GM12865 (cell line): ENCODE results near the gene OXLD1.

Source experiments
- DNase-seq: peaks from one replicate; pipeline ENCODE4 v3.0.0; 2010; ENCODE audit warnings: low read depth
- H3K4me3 ChIP-seq: 2 replicates; pipeline ENCODE4 v1.5.1; 2011; ENCODE audit warnings: mild to moderate bottlenecking, low read depth, low read length, control low read depth
- CTCF ChIP-seq: IDR thresholded peaks from 2 replicates; pipeline ENCODE4 v1.5.1; 2011; ENCODE audit warnings: low read length, control low read depth, low read depth, inconsistent platforms; ENCODE audit not compliant: insufficient read depth; ENCODE audit errors: missing control alignments

Gene OXLD1

DNA sequence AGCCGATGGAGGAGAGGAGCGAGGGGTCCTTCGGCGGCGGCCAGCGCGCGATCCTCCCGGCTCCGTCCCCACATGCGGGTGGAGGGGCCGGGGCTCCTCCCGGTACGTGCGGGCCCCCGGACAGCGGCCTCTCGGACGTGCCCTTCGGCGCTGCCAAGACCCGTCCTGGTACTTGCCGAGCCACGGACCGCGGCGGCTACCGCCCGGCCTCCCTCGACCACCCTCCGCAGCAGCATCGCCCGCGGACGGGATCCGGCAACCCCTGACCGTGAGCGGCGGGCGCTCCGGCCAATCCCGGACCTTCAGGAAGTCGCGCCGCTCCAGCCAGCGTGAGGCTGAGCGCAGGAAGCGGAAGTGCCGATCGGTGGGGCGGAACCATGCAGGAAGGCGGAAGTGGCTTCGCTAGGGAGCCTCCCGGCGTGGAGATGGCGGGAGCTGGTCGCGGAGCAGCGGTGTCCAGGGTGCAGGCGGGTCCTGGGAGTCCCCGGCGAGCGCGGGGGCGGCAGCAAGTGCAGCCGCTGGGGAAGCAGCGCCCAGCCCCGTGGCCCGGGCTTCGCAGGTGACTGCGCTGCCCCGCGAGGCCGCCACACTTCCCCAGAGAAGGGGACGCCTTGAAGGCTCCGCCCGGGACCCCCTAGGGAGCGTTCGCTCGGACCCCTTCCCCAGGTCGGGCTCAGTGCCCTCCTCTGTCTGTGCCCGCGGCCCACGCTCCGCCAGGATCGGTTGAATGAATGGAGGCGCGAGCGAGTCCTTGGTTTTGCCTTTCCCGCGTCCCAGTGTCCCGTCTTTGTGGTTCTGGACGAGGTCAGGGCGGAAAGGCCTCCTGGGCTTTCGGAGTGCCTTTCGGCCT is at the start of gene OXLD1, which contains the start of gene CCDC137:
Gene OXLD1 (minus strand): TSS at position 264 of the 850 bp plus-strand sequence. CDS start 28 bp downstream, at position 236.
Gene CCDC137 (plus strand): TSS at position 396 of the 850 bp plus-strand sequence. CDS start 30 bp downstream, at position 426.
- H3K4me3 ChIP-seq, result peak within 1 kb of the TSS; percentile 99
- no peak for TF ChIP-seq CTCF
- peak; percentile 98 for DNase-seq

- no peak for DNase-seq
- no peak overlapping the region for H3K4me3 ChIP-seq
- TF ChIP-seq CTCF, result no peak
Observed at GRCh38 chr17:81715107-81715871, 48.9 kb upstream of the OXLD1 start.

GRCh38 chr17:81714412-81715106 is 48.2 kb upstream of the OXLD1 start:
- TF ChIP-seq CTCF, result no peak
- no peak for DNase-seq
- H3K4me3 ChIP-seq, result no peak overlapping the region

DNA sequence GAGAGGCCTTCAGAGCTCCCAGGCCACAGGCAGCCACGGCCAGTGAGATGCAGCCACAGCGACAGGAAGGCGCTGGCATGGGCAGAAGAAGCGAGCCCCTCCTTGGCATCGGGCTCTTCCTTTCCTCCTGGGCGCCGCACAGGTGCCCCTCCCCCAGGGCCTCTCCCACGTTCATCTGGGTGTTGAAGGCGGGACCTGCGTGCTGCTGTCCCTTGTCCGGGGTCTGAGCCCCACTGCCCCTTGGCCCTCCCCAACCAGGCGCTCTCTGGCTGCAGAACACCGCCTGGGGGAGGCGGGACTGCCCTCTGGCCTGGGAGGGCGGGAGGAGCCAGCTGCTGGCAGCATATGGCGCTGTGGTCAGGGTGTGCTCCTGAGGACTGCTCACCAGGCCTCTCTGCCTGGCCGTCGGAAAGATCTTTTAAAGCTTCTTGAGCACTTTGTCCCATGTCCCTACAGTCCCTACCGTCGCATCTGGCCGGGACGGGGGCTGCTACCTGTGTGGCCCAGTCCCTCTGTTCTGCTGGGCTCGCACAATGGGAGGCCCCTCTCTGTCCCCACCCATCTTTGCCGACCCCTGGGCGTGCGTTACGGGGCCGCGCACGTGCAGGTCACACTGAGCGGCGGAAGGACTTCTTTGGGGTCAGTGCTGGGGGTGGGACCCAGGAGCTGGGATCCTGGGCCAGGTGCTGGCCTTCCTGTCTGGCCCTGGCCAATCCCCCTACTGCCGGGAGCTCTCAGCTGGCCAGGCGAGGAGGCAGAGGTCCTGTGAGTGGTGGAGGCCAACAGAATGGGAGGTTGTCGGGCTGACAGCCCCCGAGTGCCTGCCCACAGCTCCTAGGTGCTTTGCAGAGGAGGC is 47.4 kb upstream of the OXLD1 start:
- no peak for DNase-seq
- no peak for TF ChIP-seq CTCF
- H3K4me3 ChIP-seq, result no peak overlapping the region; the same call in 1 of the 2 replicates

GRCh38 chr17:81713004-81713555 is 46.7 kb upstream of the OXLD1 start:
- DNase-seq, result no peak
- peak overlapping the region; percentile 80 for H3K4me3 ChIP-seq
- TF ChIP-seq CTCF, result no peak

GRCh38 chr17:81712468-81713003 is 46.1 kb upstream of the OXLD1 start:
- no peak for DNase-seq
- TF ChIP-seq CTCF, result peak; percentile 14

More at GRCh38 chr17:81712468-81713003, 46.1 kb upstream of the OXLD1 start:
- peak overlapping the region; percentile 80 for H3K4me3 ChIP-seq
